ENCODE measurements around the gene SCCPDH. TPM values are rescaled to one million over a fixed set of nuclear protein-coding genes. Genes with fewer than 3 reads are reported as not detected.

The SCCPDH gene
- total and polyA plus RNA-seq, 8 donors = 28.3 to 45.0 (median 42.5) TPM

DNA sequence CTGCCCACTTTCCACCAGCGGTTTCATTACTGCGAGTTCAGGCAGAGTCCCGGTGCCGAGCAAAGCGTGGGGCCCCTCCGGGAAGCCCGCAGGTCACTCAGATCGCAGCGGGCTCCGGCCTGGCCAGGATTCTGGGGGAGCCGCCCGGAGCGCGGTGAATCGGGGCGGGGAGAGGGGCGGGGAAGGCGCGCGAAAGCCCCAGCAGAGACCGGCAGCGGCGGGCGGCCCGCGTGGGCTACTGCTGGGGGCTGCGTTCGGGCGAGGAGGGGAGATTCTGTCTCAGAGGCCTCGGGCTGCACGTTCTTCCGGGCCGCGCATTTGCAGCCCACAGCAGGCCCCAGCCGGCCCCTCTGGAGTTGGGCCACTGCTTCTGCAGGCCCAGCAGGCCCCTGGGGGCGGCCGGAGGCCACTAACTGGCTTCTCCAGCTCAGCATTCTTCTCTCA lies 64.7 kb downstream of the SCCPDH start:
- Histone ChIP-seq H3K27ac (no peak overlapping the region), H3K27me3 (peaks cover 0 to 41% of the 10 kb centered on the region in 2 donors), H3K4me3 (peak overlapping the region in 1 of 2 donors; percentile 7), H3K36me3 (no peaks in the 10 kb centered on the region), H3K4me1 (peaks cover 6 to 15% of the 10 kb centered on the region in 2 donors), H3K9me3 (no peaks in the 10 kb centered on the region)
- intact Hi-C loops (cut with DNase I) = no loop called here
- ATAC-seq = peak; percentile 23
- TF ChIP-seq, protein P1, sequence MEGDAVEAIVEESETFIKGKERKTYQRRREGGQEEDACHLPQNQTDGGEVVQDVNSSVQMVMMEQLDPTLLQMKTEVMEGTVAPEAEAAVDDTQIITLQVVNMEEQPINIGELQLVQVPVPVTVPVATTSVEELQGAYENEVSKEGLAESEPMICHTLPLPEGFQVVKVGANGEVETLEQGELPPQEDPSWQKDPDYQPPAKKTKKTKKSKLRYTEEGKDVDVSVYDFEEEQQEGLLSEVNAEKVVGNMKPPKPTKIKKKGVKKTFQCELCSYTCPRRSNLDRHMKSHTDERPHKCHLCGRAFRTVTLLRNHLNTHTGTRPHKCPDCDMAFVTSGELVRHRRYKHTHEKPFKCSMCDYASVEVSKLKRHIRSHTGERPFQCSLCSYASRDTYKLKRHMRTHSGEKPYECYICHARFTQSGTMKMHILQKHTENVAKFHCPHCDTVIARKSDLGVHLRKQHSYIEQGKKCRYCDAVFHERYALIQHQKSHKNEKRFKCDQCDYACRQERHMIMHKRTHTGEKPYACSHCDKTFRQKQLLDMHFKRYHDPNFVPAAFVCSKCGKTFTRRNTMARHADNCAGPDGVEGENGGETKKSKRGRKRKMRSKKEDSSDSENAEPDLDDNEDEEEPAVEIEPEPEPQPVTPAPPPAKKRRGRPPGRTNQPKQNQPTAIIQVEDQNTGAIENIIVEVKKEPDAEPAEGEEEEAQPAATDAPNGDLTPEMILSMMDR (IDR thresholded peaks at IDR 0.05) = no peak
- peak in 1 of 4 donors; percentile 18 for DNase-seq

DNA sequence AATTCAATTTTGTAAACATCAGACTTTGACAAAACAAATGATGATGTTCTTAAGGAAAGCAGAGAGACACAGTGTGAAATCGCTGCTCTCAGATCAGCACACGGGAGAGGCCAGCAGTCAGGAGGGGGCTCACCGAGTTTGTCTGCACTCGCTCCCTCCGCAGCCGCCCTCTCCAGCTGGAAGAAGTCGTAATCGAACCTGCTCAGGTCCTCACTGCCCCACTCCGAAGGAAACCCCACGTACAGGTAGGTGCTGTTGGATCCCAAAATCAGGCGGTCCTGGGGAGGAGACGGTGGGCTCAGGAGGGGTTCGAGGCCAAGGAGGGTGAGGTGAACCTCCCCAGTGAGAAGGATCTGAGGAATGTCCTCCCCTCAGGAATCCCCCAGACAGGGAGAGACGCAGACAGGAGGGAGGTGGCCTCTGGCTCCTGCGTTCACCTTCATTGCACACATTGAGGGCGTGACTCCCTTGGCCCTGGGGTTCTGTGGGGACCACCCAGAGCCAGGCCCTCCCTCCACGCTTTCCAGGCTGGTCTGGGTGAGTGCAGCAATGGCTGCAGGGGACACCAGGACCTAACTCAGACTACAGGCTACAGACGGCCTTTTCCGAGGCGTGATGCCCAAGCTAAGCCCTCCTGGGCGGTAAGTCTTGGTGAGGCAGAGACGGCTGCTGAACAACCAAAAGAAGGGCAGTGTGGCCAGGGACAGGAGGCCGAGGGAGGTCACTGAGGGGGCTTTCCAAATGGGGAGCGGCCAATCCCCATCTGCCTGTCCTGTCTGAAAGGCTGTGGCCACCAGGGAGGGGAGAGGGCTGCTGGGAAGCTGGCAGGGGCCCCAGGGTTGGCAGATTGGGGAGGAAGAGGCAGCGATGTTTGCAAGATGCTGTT lies 65.5 kb downstream of the SCCPDH start:
- Histone ChIP-seq H3K4me1 (peaks cover 6 to 18% of the 10 kb centered on the region in 2 donors), H3K4me3 (no peak overlapping the region), H3K36me3 (no peaks in the 10 kb centered on the region), H3K27ac (no peak overlapping the region), H3K27me3 (peaks cover 0 to 41% of the 10 kb centered on the region in 2 donors), H3K9me3 (no peaks in the 10 kb centered on the region)
- intact Hi-C loops (cut with DNase I) = no loop called here
- TF ChIP-seq, protein P1 (IDR thresholded peaks at IDR 0.05) = no peak
- no peak for ATAC-seq
- no peak for DNase-seq

DNA sequence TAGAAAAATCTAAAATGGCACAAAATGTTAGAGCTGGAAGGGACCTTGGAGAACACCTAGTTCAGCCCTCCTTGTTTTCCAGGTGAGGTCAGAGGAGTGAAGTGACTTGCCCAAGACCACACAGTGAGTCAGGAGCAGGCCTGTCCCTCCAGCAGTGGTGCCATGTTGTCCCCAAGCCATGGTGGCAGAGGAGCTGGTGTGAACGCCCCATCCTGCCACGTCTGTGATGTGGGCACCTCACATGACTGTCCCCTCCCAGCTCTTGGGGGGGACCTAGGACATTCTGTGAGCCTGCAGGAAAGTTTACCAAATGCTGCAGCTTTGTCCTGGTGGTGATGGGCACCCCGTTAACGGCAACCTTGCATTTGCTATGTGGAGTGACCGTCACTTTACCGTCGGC lies 66.2 kb downstream of the SCCPDH start:
- H3K27me3 ChIP-seq = peaks cover 0 to 41% of the 10 kb centered on the region in 2 donors
- H3K27ac ChIP-seq = no peak overlapping the region
- intact Hi-C loops (cut with DNase I) = no loop called here
- DNase-seq (no peak), ATAC-seq (no peak)
- H3K9me3 ChIP-seq = no peaks in the 10 kb centered on the region
- H3K36me3 ChIP-seq = no peaks in the 10 kb centered on the region
- TF ChIP-seq, protein P1 (IDR thresholded peaks at IDR 0.05) = no peak
- peaks cover 6 to 16% of the 10 kb centered on the region in 2 donors for H3K4me1 ChIP-seq
- no peak overlapping the region for H3K4me3 ChIP-seq

DNA sequence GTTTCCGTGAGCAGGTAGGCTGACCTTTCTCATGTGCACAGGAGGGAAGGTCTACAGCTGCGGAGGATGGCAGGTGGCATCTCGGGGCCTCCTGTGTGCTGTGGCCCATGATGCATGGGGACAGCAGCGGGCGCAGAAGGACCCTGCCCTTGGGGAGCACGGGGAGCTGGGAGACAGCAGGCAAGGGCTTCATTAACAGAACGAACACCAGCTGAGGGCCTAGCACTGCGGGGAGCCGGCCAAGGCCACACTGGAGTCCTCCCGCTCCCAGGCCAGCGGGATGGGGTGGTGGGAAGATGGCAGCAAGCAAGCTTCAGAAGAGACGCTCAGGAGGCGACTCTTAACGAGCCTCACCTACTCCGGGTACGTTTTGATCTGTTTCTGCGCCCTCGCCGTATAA lies 66.6 kb downstream of the SCCPDH start:
- TF ChIP-seq, protein P1 (IDR thresholded peaks at IDR 0.05) = no peak
- Histone ChIP-seq H3K4me3 (no peak overlapping the region), H3K4me1 (peaks cover 6 to 16% of the 10 kb centered on the region in 2 donors), H3K9me3 (no peaks in the 10 kb centered on the region), H3K36me3 (no peaks in the 10 kb centered on the region), H3K27ac (no peak overlapping the region), H3K27me3 (peaks cover 0 to 41% of the 10 kb centered on the region in 2 donors)
- intact Hi-C loops (cut with DNase I) = no loop called here
- DNase-seq (no peak), ATAC-seq (no peak)

DNA sequence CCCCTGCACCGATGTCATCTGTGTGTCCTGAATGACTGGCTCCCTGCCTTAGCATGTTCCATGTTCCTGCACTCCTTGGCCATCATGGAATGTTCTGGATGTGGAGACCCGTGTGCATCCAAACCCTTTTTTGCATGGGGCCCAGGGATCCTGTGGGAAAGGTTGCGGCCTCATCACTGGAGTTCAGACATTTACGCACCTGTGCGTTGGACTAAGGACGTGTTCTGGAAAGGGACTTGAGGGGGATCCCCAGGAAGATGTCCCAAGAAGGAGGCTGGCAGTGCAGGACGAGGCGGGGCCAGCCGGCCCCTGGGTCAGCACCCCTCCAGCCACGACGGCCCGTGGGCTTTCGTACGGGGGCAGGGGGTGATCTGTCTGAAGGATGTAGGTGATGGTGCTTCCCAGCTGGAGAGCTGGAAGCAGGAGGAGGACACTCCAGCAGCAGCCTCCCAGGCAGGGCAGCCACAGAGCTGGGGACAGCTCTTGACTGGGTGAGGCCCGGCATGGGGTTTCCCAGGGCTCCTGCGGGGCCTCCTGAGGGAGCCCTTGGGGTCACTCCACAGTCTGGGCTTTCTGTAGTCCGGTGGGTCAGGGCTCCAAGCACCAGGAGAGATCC lies 67.2 kb downstream of the SCCPDH start:
- Histone ChIP-seq H3K27me3 (peaks cover 0 to 41% of the 10 kb centered on the region in 2 donors), H3K4me1 (peaks cover 6 to 16% of the 10 kb centered on the region in 2 donors), H3K36me3 (no peaks in the 10 kb centered on the region), H3K27ac (no peak overlapping the region), H3K4me3 (no peak overlapping the region), H3K9me3 (no peaks in the 10 kb centered on the region)
- no peak for DNase-seq
- no peak for ATAC-seq
- intact Hi-C loops (cut with DNase I) = no loop called here
- TF ChIP-seq, protein P1 (IDR thresholded peaks at IDR 0.05) = no peak

All from left lung (tissue), 10 donors.